ENCODE results near the gene NUMB. TPM values are rescaled to one million over a fixed set of nuclear protein-coding genes. Genes with fewer than 3 reads are reported as not detected.

NUMB gene
- total and polyA plus RNA-seq, 2 of the 13 experiments (the other 11 are each of a cell fraction or from before 2014, with no cell fraction given): 20.3 to 71.1 TPM

DNA sequence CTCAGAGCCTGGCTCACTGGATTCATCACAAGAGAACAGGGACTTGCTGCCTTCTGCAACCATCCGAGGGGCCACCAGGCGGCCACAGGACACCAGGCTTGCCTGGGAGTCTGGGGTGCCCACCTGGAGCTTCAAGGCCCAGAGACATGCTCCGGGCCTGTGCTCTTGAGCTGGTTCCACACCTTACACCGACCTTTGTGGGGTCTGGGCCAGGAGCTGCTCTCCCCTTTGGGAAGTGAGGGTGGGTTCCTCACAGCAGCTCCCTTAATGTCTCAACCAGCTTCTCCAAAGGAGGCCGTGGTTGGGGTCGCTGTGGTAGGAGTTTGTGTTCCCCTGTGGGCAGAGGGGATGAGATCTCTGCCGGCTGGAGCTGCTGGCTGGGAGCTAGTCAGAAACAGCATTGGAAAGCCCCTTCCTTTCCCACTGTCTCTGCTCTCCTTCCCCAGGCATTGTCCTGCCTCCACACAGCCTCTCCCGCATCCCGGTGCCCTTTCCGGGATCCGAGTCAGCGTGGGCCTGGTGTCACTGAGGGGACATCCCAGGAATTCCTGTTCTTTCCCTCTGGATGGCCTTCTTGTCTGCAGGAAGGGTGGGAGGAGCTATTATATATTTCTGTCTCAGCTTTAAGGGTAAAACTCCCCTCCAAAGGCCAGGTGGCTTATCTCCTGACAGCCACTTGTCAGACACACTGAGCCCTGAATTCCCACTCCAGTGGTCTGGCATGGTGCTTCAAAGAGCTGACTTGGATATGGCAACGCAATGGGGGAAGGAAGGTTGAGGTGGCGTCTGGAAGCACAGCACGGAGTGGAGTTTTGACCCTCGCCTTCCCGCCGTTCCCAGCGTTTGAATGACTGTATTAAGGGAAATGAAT, 226.1 kb downstream of the NUMB start (continued):
- TF ChIP-seq ZNF331 (CRISPR knock-in tag; IDR thresholded peaks at IDR 0.05) (0 out of 2 replicates have a peak, but pooled peaks have one; percentile 11), ZNF768 (CRISPR knock-in tag; IDR thresholded peaks at IDR 0.05) (peak; percentile 67; the same call in 1 of the 2 replicates), NRL (CRISPR knock-in tag; IDR thresholded peaks at IDR 0.05; ENCODE audit: borderline replicate concordance) (0 out of 2 replicates have a peak, but pooled peaks have one; percentile 30), BCL6 (CRISPR knock-in tag; IDR thresholded peaks at IDR 0.05) (0 out of 2 replicates have a peak, but pooled peaks have one; percentile 10), PHF8 (CRISPR knock-in tag; IDR thresholded peaks at IDR 0.05) (peak; percentile 44; the same call in 1 of the 2 replicates), ZNF572 (CRISPR knock-in tag; IDR thresholded peaks at IDR 0.05) (no peak), HDAC6 (IDR thresholded peaks at IDR 0.05; ENCODE audit: low read depth, low read length) (no peak), SPEN (CRISPR knock-in tag; IDR thresholded peaks at IDR 0.05; ENCODE audit: low read depth) (peak; percentile 18; the same call in 1 of the 2 replicates), MAFF (IDR thresholded peaks at IDR 0.05; ENCODE audit: low read depth, low read length) (no peak), GABPB1 (CRISPR knock-in tag; IDR thresholded peaks at IDR 0.05) (0 out of 2 replicates have a peak, but pooled peaks have one; percentile 22), ZNF451 (CRISPR knock-in tag; IDR thresholded peaks at IDR 0.05) (no peak), ZNF383 (CRISPR knock-in tag; IDR thresholded peaks at IDR 0.05; ENCODE audit: borderline replicate concordance) (no peak), ZNF564 (CRISPR knock-in tag; IDR thresholded peaks at IDR 0.05) (no peak), SMAD1 (CRISPR knock-in tag; IDR thresholded peaks at IDR 0.05; ENCODE audit: borderline replicate concordance, low read depth) (peak; percentile 43; the same call in 1 of the 2 replicates), CBX5 (CRISPR knock-in tag; IDR thresholded peaks at IDR 0.05; ENCODE audit: borderline replicate concordance) (peak; percentile 24; the same call in 1 of the 2 replicates), ZNF644 (CRISPR knock-in tag; IDR thresholded peaks at IDR 0.05; ENCODE audit: low read depth) (no peak), KMT2A (CRISPR knock-in tag; IDR thresholded peaks at IDR 0.05) (no peak)
- TF ChIP-seq, protein P1, sequence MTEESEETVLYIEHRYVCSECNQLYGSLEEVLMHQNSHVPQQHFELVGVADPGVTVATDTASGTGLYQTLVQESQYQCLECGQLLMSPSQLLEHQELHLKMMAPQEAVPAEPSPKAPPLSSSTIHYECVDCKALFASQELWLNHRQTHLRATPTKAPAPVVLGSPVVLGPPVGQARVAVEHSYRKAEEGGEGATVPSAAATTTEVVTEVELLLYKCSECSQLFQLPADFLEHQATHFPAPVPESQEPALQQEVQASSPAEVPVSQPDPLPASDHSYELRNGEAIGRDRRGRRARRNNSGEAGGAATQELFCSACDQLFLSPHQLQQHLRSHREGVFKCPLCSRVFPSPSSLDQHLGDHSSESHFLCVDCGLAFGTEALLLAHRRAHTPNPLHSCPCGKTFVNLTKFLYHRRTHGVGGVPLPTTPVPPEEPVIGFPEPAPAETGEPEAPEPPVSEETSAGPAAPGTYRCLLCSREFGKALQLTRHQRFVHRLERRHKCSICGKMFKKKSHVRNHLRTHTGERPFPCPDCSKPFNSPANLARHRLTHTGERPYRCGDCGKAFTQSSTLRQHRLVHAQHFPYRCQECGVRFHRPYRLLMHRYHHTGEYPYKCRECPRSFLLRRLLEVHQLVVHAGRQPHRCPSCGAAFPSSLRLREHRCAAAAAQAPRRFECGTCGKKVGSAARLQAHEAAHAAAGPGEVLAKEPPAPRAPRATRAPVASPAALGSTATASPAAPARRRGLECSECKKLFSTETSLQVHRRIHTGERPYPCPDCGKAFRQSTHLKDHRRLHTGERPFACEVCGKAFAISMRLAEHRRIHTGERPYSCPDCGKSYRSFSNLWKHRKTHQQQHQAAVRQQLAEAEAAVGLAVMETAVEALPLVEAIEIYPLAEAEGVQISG (CRISPR knock-in tag; IDR thresholded peaks at IDR 0.05): 0 out of 2 replicates have a peak, but pooled peaks have one; percentile 20
- TF ChIP-seq, protein P2, sequence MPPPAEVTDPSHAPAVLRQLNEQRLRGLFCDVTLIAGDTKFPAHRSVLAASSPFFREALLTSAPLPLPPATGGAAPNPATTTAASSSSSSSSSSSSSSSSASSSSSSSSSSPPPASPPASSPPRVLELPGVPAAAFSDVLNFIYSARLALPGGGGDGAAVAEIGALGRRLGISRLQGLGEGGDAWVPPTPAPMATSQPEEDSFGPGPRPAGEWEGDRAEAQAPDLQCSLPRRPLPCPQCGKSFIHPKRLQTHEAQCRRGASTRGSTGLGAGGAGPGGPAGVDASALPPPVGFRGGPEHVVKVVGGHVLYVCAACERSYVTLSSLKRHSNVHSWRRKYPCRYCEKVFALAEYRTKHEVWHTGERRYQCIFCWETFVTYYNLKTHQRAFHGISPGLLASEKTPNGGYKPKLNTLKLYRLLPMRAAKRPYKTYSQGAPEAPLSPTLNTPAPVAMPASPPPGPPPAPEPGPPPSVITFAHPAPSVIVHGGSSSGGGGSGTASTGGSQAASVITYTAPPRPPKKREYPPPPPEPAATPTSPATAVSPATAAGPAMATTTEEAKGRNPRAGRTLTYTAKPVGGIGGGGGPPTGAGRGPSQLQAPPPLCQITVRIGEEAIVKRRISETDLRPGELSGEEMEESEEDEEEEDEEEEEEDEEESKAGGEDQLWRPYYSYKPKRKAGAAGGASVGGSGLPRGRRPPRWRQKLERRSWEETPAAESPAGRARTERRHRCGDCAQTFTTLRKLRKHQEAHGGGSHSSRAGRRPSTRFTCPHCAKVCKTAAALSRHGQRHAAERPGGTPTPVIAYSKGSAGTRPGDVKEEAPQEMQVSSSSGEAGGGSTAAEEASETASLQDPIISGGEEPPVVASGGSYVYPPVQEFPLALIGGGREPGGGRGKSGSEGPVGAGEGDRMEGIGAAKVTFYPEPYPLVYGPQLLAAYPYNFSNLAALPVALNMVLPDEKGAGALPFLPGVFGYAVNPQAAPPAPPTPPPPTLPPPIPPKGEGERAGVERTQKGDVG (CRISPR knock-in tag; IDR thresholded peaks at IDR 0.05; ENCODE audit: borderline replicate concordance): peak; percentile 46; the same call in 1 of the 2 replicates
- TF ChIP-seq, protein P3, sequence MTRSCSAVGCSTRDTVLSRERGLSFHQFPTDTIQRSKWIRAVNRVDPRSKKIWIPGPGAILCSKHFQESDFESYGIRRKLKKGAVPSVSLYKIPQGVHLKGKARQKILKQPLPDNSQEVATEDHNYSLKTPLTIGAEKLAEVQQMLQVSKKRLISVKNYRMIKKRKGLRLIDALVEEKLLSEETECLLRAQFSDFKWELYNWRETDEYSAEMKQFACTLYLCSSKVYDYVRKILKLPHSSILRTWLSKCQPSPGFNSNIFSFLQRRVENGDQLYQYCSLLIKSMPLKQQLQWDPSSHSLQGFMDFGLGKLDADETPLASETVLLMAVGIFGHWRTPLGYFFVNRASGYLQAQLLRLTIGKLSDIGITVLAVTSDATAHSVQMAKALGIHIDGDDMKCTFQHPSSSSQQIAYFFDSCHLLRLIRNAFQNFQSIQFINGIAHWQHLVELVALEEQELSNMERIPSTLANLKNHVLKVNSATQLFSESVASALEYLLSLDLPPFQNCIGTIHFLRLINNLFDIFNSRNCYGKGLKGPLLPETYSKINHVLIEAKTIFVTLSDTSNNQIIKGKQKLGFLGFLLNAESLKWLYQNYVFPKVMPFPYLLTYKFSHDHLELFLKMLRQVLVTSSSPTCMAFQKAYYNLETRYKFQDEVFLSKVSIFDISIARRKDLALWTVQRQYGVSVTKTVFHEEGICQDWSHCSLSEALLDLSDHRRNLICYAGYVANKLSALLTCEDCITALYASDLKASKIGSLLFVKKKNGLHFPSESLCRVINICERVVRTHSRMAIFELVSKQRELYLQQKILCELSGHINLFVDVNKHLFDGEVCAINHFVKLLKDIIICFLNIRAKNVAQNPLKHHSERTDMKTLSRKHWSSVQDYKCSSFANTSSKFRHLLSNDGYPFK (CRISPR knock-in tag; IDR thresholded peaks at IDR 0.05; ENCODE audit: borderline replicate concordance): peak; percentile 19; the same call in 1 of the 2 replicates
